ENCODE data around the gene LRRC51. TPM values are rescaled to one million over a fixed set of nuclear protein-coding genes. Genes with fewer than 3 reads are reported as not detected.

Gene LRRC51
- total and polyA plus RNA-seq, 2 donors (not counting 1 experiment from before 2014, with no cell fraction given), result 1.4 to 7.7 TPM

- peak; percentile 63 for DNase-seq
Observed at GRCh38 chr11:72061739-72062396, 18.8 kb upstream of the LRRC51 start.

More at GRCh38 chr11:72061739-72062396, 18.8 kb upstream of the LRRC51 start:
- peaks cover 7% of the 10 kb centered on the region for H3K4me1 Mint-ChIP-seq
- H3K4me1 ChIP-seq (ENCODE audit: control insufficient read depth in 2 of 2, insufficient read depth in 2 of 2, low read length in 2 of 2), result peaks cover 7 to 10% of the 10 kb centered on the region in 2 donors
- peaks cover 0 to 3% of the 10 kb centered on the region in 2 experiments for H3K36me3 ChIP-seq (replicated peaks in 1 of 2; ENCODE audit: control extremely low read depth in 1 of 2, control insufficient read depth in 1 of 2, extremely low read depth in 1 of 2, insufficient read depth in 2 of 2, low read length in 1 of 2)
- peak overlapping the region; percentile 40 for H3K9ac ChIP-seq (ENCODE audit: low read length)
- WGBS (ENCODE audit: insufficient coverage), result 69% methylated on average over 2 of the region's 5 CpGs
- H3K27ac Mint-ChIP-seq, result peak overlapping the region; percentile 78
- H3K79me2 ChIP-seq (ENCODE audit: control insufficient read depth, insufficient read depth, low read length), result peaks cover 19% of the 10 kb centered on the region
- H3K27me3 ChIP-seq (replicated peaks in 1 of 4; ENCODE audit: control extremely low read depth in 1 of 4, control insufficient read depth in 3 of 4, insufficient read depth in 4 of 4, low read length in 3 of 4), result no peaks in the 10 kb centered on the region
- H3K4me3 ChIP-seq (ENCODE audit: control extremely low read depth in 1 of 5, extremely low read depth in 1 of 5, insufficient read depth in 1 of 5, low read depth in 2 of 5, low read length in 4 of 5), result peak overlapping the region in 3 of 5 experiments; percentile 7 to 49 (median 22)
- peak overlapping the region; percentile 57 for H2AFZ ChIP-seq (ENCODE audit: insufficient read depth, low read depth, low read length, poor library complexity, severe bottlenecking)
- H3K9me3 Mint-ChIP-seq (ENCODE audit: insufficient read depth), result no peaks in the 10 kb centered on the region
- H3K27me3 Mint-ChIP-seq, result no peaks in the 10 kb centered on the region
- H3K9me3 ChIP-seq (ENCODE audit: control extremely low read depth in 1 of 3, control insufficient read depth in 2 of 3, insufficient read depth in 1 of 3, low read length in 2 of 3), result no peaks in the 10 kb centered on the region
- peak overlapping the region; percentile 62 for H3K4me2 ChIP-seq (replicated peaks; ENCODE audit: low read depth, low read length, poor library complexity, severe bottlenecking)
- CTCF ChIA-PET, result interaction anchor here (0.7 to 2.1 kb wide), 9 partner anchors 10 to 83 kb away, joined by 3 to 8 read pairs (median 3); no protein-coding TSS in a partner anchor
- H4K20me1 ChIP-seq (ENCODE audit: control insufficient read depth, insufficient read depth, low read length, poor library complexity, severe bottlenecking), result no peaks in the 10 kb centered on the region
- intact Hi-C loops (cut with micrococcal nuclease), result no loop called here
- POLR2A ChIA-PET, result interaction anchor here (0.6 kb wide), 1 partner anchor 22 kb away, joined by 4 read pairs; no protein-coding TSS in a partner anchor
- TF ChIP-seq EZH2 (IDR thresholded peaks at IDR 0.05; ENCODE audit: borderline replicate concordance, insufficient read depth, low read depth, low read length, poor library complexity, severe bottlenecking) (no peak), CTCF (IDR thresholded peaks at IDR 0.05) (no peak)
- peak overlapping the region; percentile 47 to 62 for H3K27ac ChIP-seq (ENCODE audit: low read length in 2 of 2)
- no peak for ATAC-seq (ENCODE audit: low read depth)
- peak overlapping the region; percentile 9 for H3K4me3 Mint-ChIP-seq
